Bronchus fibroblast of lung (primary cell): Measurements from ENCODE around the gene RALBP1. TPM values are rescaled to one million over a fixed set of nuclear protein-coding genes. Genes with fewer than 3 reads are reported as not detected.

Source experiments
- total RNA-seq: library from RNA; depleted of rRNA; stranded (reverse); fragments of >200 nt; gene quantifications from 2 replicates; pipeline ENCODE4 v1.2.3, GENCODE V29; 2015

RALBP1 gene
- total RNA-seq = 51.7 and 57.0 TPM in 2 replicates

DNA sequence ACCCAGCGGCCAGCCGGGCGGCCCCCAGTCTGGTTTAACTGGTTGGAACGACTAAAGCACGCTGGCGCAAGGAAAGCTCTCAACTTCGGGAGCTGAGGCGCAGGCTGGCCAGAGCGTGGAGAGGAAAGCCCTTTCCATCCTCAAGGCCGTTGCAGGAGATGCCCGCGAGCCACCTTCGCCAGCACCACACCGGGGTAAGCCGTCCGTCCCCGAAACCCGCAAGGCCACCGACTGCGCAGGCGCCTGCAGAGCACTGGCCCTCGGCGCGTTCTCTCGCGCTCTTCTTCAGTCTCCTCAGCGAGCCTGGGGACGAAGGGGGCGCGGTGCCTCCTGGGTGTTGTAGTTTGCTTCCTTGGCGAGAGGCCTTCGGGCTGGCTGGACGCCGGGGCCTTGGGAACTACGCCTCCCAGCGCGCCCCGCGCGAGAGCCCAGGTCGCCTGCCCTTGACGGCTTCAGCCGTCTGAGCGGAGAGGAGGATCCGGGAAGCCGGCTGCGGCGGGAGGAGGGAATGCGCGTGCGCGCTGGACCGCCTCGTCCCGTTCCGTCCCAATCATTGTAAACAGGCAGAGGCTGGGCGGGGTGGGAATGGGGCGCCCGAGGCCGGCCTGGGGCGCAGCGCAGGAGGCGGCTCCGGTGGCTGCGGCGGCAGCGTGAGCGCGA lies at the start of gene RALBP1:
TSS of gene RALBP1 (plus strand) at position 531 of the 660 bp plus-strand sequence. CDS start 37,533 bp downstream, outside the sequence.

Other genes with a start within 250 kb of the RALBP1 start
- gene TWSG1, start 140.7 kb upstream of the RALBP1 start, total RNA-seq = 48.5 and 60.4 TPM in 2 replicates
- 53.2 and 53.6 TPM in 2 replicates for gene PPP4R1, start 139.0 kb downstream of the RALBP1 start, total RNA-seq
- gene RAB31, start 232.8 kb downstream of the RALBP1 start, total RNA-seq = 9.7 and 9.9 TPM in 2 replicates